Measurements from ENCODE around the gene OPN1SW.

OPN1SW gene, protein sequence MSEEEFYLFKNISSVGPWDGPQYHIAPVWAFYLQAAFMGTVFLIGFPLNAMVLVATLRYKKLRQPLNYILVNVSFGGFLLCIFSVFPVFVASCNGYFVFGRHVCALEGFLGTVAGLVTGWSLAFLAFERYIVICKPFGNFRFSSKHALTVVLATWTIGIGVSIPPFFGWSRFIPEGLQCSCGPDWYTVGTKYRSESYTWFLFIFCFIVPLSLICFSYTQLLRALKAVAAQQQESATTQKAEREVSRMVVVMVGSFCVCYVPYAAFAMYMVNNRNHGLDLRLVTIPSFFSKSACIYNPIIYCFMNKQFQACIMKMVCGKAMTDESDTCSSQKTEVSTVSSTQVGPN

DNA sequence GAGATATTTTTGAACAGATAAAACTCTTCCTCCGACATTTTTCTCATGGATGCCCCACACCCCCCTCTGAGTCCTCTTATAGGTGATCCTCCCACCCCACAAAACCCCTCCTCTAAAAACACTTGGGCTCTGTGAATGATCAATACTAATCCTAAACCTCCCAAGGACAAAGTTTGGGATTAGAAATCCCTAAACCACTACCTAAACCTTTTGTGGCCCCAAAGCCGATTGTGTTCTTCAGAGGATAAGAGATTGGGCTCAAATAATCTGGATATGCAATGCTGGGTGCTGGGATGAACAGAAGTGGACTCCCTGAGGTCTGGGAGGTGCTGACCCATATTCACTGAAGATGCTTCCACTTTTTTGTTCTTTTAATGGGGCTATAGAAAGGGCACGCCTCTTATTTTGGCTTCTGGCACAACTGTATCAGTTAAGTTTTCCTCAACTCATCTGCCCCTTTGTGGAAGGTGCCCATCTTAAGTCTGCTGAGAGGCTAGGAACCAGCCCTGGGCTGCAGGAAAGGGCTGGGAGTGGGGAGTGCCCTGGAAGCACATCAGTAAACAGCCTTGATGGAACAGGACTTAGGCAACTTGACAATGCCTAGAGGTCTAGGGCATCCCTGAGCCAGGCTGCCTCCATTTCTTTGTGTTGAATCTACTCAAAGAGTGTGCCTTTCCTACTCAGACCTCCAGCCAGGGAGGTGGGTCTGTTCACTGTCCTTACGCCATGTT, at the start of gene OPN1SW:
Gene OPN1SW, minus strand, starts transcription at position 51 of the 731 bp plus-strand sequence. Its CDS starts 13 bp downstream, at position 38.
- no peaks in the 10 kb centered on the region for H3K27me3 Mint-ChIP-seq
- no peak within 1 kb of the TSS for H3K4me3 Mint-ChIP-seq
- H3K9me3 Mint-ChIP-seq = peaks cover 7% of the 10 kb centered on the region
- H3K4me1 Mint-ChIP-seq = no peaks in the 10 kb centered on the region
- no peak for ATAC-seq (ENCODE audit: low read depth)
- no peak within 1 kb of the TSS for H3K27ac Mint-ChIP-seq
- no peak for DNase-seq (ENCODE audit: low spot score in 2 of 2)
- H3K36me3 Mint-ChIP-seq = peaks cover 14% of the 10 kb centered on the region

DNA sequence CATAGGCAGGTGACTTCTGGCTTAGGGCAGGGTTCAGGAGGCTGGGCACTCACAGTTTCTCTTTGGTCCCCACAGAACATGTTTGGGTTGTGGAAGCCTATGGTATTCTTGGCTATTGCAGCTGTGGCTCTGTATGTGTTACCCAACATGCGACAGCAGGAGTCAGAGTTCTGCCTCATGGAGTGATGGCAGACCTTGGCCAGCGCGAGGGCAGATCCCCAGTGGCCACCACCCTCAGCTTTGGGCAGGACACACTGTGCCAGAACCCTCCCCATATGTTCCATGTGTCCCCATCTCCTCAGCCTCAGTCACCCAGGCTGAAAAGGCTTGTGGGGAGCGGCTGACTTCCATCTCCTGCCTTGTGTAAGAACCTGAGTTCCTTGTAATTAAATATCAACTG, 46.1 kb upstream of the OPN1SW start:
- no peaks in the 10 kb centered on the region for H3K36me3 Mint-ChIP-seq
- H3K4me1 Mint-ChIP-seq = no peaks in the 10 kb centered on the region
- H3K4me3 Mint-ChIP-seq = no peak overlapping the region
- DNase-seq (ENCODE audit: low spot score in 2 of 2) (no peak), ATAC-seq (ENCODE audit: low read depth) (no peak)
- no peak overlapping the region for H3K27ac Mint-ChIP-seq
- no peaks in the 10 kb centered on the region for H3K9me3 Mint-ChIP-seq
- H3K27me3 Mint-ChIP-seq = peaks cover 8% of the 10 kb centered on the region

DNA sequence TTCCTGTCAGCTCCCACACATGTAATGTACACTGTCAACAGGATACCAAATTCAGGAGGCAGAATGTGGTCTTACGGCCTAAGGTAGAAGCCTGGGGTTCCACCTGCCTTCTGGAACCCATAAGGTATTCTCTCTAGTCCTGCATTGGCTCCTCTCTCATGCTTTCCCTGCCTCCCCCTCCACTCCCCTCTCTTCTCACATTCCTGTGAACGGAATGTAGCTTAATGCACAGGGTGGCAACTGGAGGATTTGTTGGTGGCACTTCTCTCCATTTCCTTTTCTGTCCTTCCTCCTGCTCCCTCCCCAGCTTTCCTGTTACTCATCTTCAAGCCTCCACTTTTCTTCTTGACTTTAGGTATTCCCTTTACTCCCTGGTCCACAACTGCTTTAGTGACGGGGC, 43.1 kb upstream of the OPN1SW start:
- Mint-ChIP-seq H3K27ac (no peak overlapping the region), H3K4me1 (peaks cover 3% of the 10 kb centered on the region), H3K4me3 (no peak overlapping the region), H3K36me3 (no peaks in the 10 kb centered on the region), H3K9me3 (no peaks in the 10 kb centered on the region), H3K27me3 (peaks cover 6% of the 10 kb centered on the region)
- DNase-seq (ENCODE audit: low spot score in 2 of 2) (no peak), ATAC-seq (ENCODE audit: low read depth) (no peak)

DNA sequence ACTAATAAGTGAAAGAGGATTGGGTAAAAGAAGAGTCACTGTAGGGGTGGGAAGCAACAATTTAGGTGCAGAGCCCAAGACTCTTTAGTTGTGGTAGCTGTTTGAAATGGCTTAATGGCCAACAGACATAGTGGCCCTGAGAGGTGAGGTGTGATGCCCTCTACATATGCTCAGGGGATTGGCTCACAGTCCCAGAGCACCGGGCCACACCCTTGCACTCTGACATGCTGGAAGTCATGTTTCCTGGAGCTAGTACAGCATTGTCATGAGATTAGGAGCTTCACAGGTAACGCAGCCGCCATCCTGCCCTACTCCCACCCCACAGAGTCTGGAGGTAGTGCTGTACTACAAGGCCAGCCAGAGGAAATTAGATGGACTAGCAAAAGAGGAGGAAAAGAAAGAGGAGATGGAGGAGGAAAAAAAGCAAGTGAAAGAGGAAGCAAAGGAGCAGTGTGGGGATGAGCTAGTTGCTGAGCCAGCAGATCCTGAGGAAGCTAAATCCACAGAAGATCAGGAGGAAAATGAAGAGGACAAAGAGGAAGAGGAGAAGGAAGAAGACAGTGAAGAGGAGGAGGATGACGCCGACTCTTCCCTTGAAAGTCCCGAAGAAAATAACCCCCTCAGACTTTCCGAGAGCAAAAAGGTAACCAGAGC, 39.8 kb upstream of the OPN1SW start:
- H3K4me1 Mint-ChIP-seq = peaks cover 3% of the 10 kb centered on the region
- DNase-seq (ENCODE audit: low spot score in 2 of 2) = no peak
- no peak for ATAC-seq (ENCODE audit: low read depth)
- H3K27me3 Mint-ChIP-seq = peaks cover 3% of the 10 kb centered on the region
- no peak overlapping the region for H3K4me3 Mint-ChIP-seq
- H3K9me3 Mint-ChIP-seq = no peaks in the 10 kb centered on the region
- H3K27ac Mint-ChIP-seq = no peak overlapping the region
- H3K36me3 Mint-ChIP-seq = no peaks in the 10 kb centered on the region

DNA sequence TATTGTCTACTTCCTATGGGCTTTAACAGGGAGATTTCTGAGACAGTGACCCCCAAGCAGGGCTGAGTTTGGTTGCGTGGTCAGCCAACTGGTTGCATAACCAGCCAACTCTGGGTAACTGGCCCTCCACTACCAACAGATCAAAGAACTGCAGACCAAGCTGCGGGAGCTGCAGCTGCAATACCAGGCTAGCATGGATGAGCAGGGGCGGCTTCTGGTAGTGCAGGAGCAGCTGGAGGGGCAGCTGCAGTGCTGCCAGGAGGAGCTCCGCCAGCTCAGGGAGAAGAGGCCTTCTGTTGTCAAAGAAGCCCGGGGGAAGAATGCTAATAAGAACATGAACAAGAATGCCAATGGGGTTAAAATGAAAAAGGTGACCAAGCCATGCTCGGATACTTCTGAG, 38.9 kb upstream of the OPN1SW start:
- Mint-ChIP-seq H3K27ac (no peak overlapping the region), H3K4me3 (no peak overlapping the region)
- no peak for ATAC-seq (ENCODE audit: low read depth)

DNA sequence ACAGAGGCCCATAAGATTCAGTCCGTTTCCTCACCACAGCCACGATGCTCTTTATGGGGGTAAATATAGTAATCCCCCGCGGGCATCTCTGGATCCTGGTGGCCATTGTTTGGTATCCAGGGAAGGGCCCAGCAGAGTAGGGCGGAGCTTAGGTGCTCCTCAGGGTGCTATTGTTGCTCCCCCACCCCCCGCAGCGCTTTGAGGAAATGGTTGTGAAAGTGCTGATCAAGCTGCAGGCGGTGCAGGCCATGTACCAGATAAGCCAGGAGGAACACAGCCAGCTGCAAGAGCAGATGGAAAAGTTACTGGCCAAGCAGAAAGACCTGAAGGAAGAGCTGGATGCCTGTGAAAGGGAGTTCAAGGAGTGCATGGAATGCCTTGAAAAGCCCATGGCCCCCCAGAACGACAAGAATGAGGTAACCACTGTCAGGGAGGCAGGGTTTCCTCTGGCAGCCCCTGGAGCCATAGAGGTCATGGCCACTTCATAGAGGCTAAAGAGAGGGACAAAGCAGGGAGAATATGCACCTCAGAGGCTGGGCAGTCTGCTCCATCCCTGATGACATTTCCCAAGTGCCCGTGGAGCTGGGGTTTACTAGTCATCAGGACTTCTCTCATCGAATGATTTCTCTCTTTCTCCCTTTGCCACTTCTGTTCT, 37.0 kb upstream of the OPN1SW start:
- Mint-ChIP-seq H3K36me3 (no peaks in the 10 kb centered on the region), H3K4me1 (peaks cover 3% of the 10 kb centered on the region), H3K9me3 (no peaks in the 10 kb centered on the region), H3K4me3 (no peak overlapping the region), H3K27me3 (no peaks in the 10 kb centered on the region), H3K27ac (no peak overlapping the region)
- DNase-seq (ENCODE audit: low spot score in 2 of 2) = no peak
- no peak for ATAC-seq (ENCODE audit: low read depth)

More for the DNA sequence above, 38.9 kb upstream of the OPN1SW start:
- Mint-ChIP-seq H3K4me1 (peaks cover 3% of the 10 kb centered on the region), H3K27me3 (peaks cover 3% of the 10 kb centered on the region), H3K36me3 (no peaks in the 10 kb centered on the region), H3K9me3 (no peaks in the 10 kb centered on the region)
- no peak for DNase-seq (ENCODE audit: low spot score in 2 of 2)

DNA sequence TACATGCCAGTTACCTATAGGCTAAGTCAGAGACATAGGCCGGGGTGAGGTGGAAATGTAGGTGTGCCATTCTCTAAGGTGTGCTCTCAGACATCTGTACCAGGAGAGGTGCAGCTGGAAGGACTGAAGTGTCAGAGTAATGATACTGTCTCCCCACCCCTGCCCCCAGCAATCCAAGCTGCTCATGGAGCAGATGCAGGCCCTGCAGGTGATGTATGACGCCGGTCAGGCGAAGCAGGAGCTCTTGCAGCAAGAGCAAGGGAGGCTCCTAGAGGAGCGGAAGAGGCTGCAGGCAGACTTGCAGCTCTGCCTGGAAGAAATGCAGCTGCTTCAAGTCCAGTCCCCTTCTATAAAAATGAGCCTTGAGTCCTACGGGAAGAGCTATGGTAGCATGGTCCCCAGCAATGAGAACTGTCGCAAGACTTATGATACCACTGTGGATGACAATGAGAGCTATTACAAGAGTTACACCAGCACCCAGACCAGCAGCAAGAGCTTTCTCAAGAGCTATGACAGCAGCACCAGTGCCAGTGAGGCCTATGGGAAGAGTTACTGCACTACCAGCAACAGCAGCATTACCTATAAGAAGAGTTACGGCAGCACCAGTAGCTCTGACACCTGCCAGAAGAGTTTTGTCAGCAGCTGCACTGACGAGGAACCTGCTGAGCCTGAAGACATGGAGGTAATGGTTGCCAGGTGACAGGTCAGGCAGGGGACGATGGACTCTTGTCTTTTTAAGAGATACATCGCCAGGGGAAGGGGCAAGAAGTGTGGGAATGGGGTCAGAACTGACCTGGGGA, 36.2 kb upstream of the OPN1SW start:
- H3K9me3 Mint-ChIP-seq = no peaks in the 10 kb centered on the region
- H3K27ac Mint-ChIP-seq = no peak overlapping the region
- DNase-seq (ENCODE audit: low spot score in 2 of 2) (no peak), ATAC-seq (ENCODE audit: low read depth) (no peak)
- no peaks in the 10 kb centered on the region for H3K27me3 Mint-ChIP-seq
- no peaks in the 10 kb centered on the region for H3K36me3 Mint-ChIP-seq
- peaks cover 3% of the 10 kb centered on the region for H3K4me1 Mint-ChIP-seq
- H3K4me3 Mint-ChIP-seq = no peak overlapping the region

DNA sequence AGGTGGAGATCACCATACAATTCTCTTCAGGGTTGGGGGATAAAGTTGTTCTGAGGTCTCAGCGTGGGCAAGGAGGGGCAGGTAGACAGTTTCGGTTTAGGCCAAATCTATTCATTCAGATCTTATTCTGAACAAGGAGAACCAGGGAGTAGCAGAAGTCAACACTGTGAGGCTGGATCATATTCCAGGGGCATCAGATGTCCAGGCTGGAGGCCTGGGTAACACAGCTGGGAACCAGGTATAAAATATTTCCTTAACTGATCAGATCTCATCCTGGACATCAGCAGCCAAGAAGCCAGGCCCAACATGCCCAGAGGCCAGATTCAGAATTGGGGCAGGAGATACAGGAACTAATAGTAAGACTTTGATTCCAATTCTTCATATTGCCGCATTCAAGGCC, 35.4 kb upstream of the OPN1SW start:
- Mint-ChIP-seq H3K27ac (no peak overlapping the region), H3K27me3 (no peaks in the 10 kb centered on the region), H3K36me3 (peaks cover 1% of the 10 kb centered on the region), H3K4me3 (no peak overlapping the region), H3K4me1 (peaks cover 3% of the 10 kb centered on the region), H3K9me3 (no peaks in the 10 kb centered on the region)
- ATAC-seq (ENCODE audit: low read depth) (no peak), DNase-seq (ENCODE audit: low spot score in 2 of 2) (no peak)

DNA sequence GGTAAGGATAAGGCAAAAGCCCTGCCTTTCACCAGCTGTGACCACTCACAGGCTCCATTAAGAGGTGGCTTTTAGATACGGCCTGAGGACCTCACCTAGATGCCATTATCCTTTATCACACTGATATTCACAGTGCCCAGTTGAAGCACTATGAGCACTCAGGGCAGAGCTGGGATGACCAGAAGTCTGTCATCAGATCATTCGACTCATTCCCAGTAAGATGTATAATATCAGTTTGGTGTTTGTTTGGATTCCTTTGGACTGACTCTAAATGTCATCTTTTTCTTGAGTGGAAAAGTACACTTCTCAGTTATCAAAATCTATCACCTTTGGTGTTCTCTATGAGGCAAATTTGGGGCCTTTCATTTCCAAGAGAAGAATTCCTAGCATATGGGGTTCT, 34.9 kb upstream of the OPN1SW start:
- DNase-seq (ENCODE audit: low spot score in 2 of 2) (no peak), ATAC-seq (ENCODE audit: low read depth) (no peak)
- Mint-ChIP-seq H3K4me3 (no peak overlapping the region), H3K9me3 (no peaks in the 10 kb centered on the region), H3K4me1 (peaks cover 1% of the 10 kb centered on the region), H3K36me3 (peaks cover 1% of the 10 kb centered on the region), H3K27ac (no peak overlapping the region), H3K27me3 (no peaks in the 10 kb centered on the region)

DNA sequence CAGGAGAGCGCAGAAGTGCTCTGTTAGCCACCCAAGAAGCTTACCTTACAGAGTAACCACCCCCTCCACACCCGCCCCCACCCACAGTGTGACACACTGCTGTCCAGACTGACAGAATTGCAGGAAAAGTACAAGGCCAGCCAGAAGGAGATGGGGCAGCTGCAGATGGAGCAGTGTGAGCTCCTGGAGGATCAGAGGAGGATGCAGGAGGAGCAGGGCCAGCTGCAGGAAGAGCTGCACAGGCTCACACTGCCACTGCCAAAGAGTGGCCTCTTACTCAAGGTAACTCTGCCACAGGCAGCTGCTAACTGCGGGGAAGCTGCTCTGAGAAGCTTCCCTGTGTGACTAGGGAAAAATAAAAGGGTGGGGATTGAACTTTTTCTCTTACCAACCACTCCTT, 33.8 kb upstream of the OPN1SW start:
- no peak for DNase-seq (ENCODE audit: low spot score in 2 of 2)
- Mint-ChIP-seq H3K4me1 (no peaks in the 10 kb centered on the region), H3K27ac (no peak overlapping the region), H3K27me3 (no peaks in the 10 kb centered on the region), H3K4me3 (no peak overlapping the region), H3K9me3 (no peaks in the 10 kb centered on the region), H3K36me3 (peaks cover 1% of the 10 kb centered on the region)
- ATAC-seq (ENCODE audit: low read depth) = no peak

DNA sequence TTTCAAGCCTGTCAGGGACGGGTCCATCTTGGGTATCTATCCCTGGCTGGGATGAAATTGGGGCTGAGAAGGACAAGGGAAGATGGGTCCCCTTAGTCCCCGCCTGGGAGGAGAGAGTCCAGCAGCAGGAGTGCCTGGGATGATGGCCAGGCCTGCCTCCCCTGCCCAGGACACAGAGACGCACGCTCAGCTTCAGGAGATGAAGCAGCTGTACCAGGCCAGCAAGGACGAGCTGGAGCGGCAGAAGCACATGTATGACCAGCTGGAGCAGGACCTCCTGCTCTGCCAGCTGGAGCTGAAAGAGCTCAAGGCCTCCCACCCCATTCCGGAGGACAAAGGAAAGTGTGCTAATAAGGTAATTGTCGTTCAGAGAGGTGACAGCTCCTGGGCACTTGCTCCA, 31.6 kb upstream of the OPN1SW start:
- DNase-seq (ENCODE audit: low spot score in 2 of 2) = no peak
- H3K4me3 Mint-ChIP-seq = no peak overlapping the region
- no peak for ATAC-seq (ENCODE audit: low read depth)
- H3K27ac Mint-ChIP-seq = no peak overlapping the region
- no peaks in the 10 kb centered on the region for H3K27me3 Mint-ChIP-seq
- peaks cover 1% of the 10 kb centered on the region for H3K36me3 Mint-ChIP-seq
- no peaks in the 10 kb centered on the region for H3K4me1 Mint-ChIP-seq
- no peaks in the 10 kb centered on the region for H3K9me3 Mint-ChIP-seq

DNA sequence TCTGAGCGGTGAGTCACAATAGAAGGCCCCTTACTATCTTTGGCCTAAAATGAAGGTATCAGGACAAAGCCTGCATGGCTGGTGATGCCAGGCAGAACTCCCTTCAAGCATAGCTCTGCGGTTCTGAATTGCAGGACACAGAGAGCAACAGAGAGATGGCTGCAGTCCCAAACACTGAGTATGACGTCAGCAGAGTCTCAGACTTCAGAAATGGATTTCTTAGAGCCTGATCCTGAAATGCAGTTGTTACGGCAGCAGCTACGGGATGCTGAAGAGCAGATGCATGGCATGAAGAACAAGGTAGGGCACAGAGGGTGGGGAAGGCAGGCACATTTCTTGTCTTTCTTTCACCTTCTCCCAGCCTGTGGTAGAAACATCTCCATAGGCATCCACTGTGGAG, 29.6 kb upstream of the OPN1SW start:
- Mint-ChIP-seq H3K27me3 (no peaks in the 10 kb centered on the region), H3K27ac (no peak overlapping the region), H3K4me3 (no peak overlapping the region), H3K9me3 (no peaks in the 10 kb centered on the region), H3K4me1 (no peaks in the 10 kb centered on the region), H3K36me3 (peaks cover 1% of the 10 kb centered on the region)
- DNase-seq (ENCODE audit: low spot score in 2 of 2) (no peak), ATAC-seq (ENCODE audit: low read depth) (no peak)

DNA sequence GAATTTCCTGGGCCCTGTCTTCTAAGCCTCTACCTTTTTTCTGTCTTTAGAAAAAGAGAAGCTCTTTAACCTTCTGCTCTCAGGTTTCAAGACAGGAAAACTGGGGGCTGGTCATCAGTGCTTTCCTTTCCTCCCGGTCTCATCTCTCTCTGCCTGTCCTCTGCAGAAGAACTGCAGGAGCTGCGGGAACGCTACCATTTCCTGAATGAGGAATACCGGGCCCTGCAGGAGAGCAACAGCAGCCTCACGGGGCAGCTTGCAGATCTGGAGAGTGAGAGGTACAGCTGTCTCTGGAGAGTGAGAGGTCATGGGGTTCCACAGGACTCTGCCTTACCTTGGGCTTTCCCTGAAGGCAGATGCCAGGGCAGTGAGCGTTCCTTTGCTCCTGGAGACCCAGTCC, 28.9 kb upstream of the OPN1SW start:
- H3K36me3 Mint-ChIP-seq = peaks cover 1% of the 10 kb centered on the region
- no peak overlapping the region for H3K4me3 Mint-ChIP-seq
- ATAC-seq (ENCODE audit: low read depth) = no peak

More for the DNA sequence above, 28.9 kb upstream of the OPN1SW start:
- Mint-ChIP-seq H3K27me3 (no peaks in the 10 kb centered on the region), H3K9me3 (no peaks in the 10 kb centered on the region), H3K27ac (no peak overlapping the region), H3K4me1 (peaks cover 2% of the 10 kb centered on the region)
- DNase-seq (ENCODE audit: low spot score in 2 of 2) = no peak
